H4 (cell line): ENCODE measurements around the gene BCL2A1. TPM values are rescaled to one million over a fixed set of nuclear protein-coding genes. Genes with fewer than 3 reads are reported as not detected.
"Not testable (repeated sequence)": the region's sequence is repeated elsewhere in the genome, so short reads cannot be mapped to it uniquely, and the experiment has no call there.

Experiments used
- DNase-seq: peaks from one replicate; pipeline ENCODE4 v3.0.0-alpha.2; 2015; ENCODE audit warnings: low spot score
- total RNA-seq: library from RNA; depleted of rRNA; stranded (reverse); fragments of >200 nt; shearing (Covaris generic); gene quantifications from 2 replicates; pipeline ENCODE4 v1.2.3, GENCODE V29; 2014; rRNA removed

BCL2A1 gene
- total RNA-seq = not detected in 2 replicates

DNA sequence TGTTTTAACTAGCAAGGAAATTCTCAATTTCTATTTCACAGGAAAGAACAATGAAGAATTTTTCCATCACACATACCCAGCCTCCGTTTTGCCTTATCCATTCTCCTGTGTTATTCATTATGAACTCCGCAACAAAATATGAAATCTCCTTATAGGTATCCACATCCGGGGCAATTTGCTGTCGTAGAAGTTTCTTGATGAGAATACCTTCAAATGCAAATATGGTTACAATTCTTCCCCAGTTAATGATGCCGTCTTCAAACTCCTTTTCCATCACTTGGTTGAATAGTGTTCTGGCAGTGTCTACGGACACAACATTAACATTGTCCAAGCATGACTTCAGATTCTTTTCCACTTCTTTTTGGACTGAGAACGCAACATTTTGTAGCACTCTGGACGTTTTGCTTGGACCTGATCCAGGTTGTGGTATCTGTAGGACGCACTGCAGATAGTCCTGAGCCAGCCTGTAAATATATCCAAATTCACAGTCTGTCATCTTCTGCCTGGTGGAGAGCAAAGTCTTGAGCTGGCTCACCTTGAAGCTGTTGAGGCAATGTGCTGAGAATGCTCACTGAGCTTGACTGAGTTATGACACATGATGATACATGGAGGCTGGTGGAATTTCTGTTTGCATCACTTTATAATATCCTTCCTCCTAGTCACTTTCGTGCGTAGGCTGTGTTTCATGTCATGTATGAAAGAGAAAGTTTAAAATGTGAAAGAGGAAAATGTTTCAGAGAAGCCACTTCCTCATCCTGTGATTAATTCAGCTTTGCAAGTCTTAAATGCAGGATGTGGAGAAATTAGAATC lies at the start of gene BCL2A1:
Gene BCL2A1, minus strand, starts transcription at position 573 of the 811 bp plus-strand sequence. Its CDS starts 77 bp downstream, at position 496.
- no peak for DNase-seq

DNA sequence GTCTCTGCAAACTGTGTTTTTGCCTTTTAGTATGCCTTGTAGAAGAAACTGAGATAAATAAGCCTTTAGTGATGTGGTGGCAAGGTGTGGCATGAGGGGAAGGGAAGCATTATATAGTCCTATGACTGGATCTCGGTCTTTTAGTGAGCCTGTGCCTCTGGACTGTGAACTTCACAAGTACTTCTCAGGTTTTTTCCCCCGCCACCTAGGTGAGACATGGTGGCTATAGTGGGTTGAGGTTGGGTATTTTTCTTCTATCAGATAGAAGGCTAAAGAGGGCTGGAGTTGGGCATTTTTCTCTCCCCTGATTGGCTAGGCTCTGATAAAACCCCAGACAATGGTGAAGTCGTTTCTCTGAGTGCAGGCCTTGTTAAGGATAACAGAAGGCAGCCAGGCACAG lies 49.7 kb upstream of the BCL2A1 start:
- no peak for DNase-seq

- DNase-seq = not testable (repeated sequence)
Observed at GRCh38 chr15:80020149-80020548, 49.2 kb upstream of the BCL2A1 start.

DNA sequence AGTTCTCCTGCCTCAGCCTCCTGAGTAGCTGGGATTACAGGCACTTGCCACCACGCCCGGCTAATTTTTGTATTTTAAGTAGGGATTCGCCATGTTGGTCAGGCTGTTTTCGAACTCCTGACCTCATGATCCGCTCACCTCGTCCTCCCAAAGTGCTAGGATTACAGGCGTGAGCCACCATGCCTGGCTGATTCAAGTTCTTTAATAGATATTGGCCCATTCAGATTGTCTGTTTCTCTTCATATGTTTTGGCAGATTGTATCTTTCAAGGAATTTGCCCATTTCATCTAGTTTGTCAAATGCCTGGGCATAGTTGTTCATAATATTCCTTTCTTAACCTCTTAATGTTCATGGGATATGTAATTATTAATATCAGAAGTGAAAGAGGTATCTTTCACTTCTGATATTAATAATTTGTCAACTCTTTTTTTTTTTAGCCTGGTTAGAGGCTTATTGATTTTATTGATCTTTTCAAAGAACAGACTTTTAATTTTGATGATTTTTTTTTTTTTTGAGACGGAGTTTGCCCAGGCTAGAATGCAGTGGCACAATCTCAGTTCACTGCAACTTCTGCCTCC lies 48.3 kb upstream of the BCL2A1 start:
- DNase-seq = no peak

DNA sequence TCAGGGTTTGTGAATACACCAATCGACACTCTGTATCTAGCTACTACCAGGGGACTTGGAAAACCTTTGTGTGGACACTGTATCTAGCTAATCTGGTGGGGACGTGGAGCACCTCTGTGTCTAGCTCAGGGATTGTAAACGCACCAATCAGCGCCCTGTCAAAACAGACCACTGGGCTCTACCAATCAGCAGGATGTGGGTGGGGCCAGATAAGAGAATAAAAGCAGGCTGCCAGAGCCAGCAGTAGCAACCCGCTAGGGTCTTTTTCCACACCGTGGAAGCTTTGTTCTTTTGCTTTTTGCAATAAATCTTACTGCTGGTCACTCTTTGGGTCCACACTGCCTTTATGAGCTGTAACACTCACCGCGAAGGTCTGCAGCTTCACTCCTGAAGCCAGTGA lies 46.1 kb upstream of the BCL2A1 start:
- DNase-seq = not testable (repeated sequence)

DNA sequence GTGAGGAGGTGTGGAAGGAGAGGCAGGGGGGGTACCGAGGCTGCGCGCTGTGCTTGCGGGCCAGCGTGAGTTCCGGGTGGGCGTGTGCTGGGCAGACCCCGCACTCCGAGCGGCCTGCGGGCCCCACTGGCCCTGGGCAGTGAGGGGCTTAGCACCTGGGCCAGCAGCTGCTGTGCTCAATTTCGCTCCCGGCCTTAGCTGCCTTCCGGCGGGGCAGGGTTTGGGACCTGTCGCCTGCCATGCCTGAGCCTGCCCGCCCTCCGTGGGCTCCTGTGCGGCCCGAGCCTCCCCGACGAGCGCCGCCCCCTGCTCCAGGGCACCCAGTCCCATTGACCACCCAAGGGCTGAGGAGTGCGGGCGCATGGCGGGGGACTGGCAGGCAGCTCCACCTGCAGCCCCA lies 45.5 kb upstream of the BCL2A1 start:
- not testable (repeated sequence) for DNase-seq

DNA sequence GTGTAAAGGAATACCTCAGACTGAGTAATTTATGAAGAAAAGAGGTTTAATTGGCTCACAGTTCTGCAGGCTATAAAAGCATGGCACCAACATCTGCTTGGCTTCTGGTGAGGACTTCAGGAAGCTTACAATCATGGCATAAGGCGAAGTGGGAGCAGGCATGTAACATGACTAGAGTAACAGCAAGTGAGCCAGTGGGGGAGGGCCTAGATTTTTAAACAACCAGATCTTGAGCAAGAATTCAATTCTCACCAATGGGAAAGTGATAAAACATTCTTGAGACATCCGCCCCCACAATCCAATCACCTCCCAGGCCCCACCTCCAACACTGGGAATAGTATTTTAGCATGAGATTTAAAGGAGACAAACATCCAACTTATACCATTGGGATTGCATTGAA lies 44.2 kb upstream of the BCL2A1 start:
- DNase-seq = no peak

- not testable (repeated sequence) for DNase-seq
Observed at GRCh38 chr15:80014186-80014585, 43.2 kb upstream of the BCL2A1 start.

DNA sequence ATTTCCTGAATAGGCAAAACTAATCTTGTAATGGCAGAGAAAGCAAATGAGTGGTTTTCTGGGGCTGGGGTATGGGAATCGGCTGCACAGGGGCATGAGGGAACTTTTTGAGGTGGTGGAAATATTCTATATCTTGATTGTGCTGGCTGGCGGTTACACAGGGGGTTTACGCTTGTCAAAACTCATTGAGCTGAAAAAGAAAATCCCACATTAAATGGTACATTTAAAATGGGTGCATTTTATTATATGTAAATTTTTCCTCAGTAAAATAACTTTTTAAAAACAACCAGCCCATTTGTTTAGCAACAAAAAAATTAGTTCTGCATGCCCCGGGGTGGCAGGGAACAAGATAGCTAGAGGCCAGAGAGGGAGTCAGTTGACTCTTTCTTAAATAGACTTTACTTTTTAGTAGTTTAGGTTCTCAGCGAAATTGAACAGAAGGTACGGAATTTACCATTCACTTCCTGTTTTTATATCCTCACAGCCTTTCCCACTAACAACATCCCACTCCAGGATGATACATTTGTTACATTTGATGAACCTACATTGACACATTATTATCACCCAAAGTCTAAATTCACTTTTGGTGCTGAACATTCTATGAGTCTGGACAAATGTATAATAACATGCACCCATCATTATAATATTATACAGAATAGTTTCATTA lies 41.2 kb upstream of the BCL2A1 start:
- no peak for DNase-seq

GRCh38 chr15:80011596-80011995 lies 40.6 kb upstream of the BCL2A1 start:
- DNase-seq = no peak

DNA sequence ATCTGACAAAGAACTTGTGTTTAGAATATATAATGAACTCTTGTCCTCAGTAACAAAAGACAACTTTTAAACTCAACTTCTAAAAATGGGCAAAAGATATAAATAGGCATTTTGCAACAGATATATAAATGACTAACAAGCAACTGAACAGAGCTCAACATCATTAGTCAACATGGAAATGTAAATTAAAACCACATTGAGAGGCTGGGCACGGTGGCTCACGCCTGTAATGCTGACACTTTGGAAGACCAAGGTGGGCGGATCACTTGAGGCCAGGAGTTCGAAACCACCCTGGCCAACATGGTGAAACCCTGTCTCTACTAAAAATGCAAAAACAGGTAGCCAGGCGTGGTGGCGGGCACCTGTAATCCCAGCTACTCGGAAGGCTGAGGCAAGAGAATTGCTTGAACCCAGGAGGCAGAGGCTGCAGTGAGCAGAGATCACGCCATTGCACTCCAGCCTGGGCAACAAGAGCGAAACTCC lies 40.1 kb upstream of the BCL2A1 start:
- DNase-seq = peak; percentile 66

- DNase-seq = peak; percentile 50
Observed at GRCh38 chr15:80010131-80010673, 39.2 kb upstream of the BCL2A1 start.

DNA sequence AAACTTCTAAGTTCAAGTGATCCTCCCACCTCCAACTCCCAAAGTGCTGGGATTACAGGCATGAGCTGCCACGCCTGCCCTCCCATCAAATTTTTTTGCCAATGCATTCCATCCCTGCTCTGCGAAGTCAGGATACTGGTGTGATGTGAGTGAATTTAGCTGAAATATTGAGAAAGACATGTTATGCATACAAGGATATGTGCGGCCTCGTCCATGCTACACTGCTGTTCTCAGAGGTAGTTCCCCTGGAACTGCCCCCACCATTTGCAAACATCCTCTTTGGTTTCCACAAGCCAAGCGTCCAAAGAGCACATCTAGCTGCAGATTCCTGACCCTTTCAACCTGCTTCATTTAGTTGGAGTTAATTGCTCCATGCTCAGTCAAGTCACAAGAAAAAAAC lies 36.5 kb upstream of the BCL2A1 start:
- no peak for DNase-seq

DNA sequence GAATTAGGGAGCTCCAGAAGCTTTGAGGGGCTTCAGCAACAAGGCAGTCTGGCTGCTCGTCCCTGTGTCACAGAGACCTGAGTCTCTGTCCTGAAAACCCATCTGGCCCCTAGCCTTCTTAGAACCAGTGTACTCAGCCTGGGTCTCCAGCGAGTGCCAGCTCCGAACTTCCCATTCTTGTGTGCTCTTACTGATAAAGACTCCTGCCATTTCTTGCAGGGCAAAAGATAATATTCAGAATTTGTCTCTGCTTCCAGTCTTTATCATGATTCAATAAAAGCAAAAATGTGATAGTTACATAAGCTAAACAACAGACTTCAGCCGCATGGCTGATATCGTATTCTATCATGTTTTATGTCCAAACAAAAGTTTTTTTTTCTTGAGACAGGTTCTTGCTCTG lies 36.0 kb upstream of the BCL2A1 start:
- no peak for DNase-seq

DNA sequence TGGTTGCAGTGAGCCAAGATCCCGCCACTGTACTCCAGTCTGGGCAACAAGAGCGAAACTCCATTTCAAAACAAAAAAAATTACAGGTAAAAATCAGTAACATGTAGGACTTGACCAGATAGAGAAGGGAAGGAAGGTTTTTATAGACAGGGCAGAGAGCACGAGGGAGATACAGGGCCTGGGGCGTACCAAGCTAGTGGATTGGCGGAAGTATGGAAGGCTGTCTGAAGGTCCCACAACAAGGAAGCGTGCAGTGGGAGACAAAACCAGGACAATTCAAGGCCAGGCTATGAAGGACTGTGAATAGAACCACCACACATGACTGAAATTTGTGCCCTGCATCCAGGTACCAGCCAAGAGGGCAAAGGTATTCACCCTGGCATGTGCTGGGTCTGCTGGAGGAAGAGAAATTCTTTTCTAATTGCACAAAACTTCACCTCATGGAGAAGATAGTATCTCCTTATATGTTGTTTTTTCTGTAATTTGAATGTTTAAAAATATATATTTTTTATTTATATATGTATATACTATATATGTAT lies 33.0 kb upstream of the BCL2A1 start:
- DNase-seq = no peak

DNA sequence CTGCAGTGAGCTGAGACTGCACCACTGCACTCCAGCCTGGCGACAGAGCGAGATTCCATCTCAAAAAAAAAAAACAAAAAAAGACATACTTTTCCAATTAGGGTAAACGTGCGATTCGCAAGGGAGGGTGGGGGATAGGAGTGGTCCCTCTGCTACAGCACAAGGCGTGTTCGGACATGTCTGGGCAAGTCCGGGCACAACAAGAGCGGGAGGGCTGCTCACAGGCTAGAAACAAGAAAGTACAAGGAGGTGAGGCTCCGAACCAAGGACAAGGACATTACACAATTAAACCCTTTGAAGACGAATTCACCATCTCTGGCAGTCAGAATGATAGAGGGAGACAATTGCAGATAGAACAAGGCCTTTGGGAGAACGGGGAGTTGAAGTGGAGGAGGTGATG lies 32.2 kb upstream of the BCL2A1 start:
- no peak for DNase-seq

GRCh38 chr15:80002267-80002666 lies 31.3 kb upstream of the BCL2A1 start:
- no peak for DNase-seq

- no peak for DNase-seq
Observed at GRCh38 chr15:79994615-79995014, 23.6 kb upstream of the BCL2A1 start.

DNA sequence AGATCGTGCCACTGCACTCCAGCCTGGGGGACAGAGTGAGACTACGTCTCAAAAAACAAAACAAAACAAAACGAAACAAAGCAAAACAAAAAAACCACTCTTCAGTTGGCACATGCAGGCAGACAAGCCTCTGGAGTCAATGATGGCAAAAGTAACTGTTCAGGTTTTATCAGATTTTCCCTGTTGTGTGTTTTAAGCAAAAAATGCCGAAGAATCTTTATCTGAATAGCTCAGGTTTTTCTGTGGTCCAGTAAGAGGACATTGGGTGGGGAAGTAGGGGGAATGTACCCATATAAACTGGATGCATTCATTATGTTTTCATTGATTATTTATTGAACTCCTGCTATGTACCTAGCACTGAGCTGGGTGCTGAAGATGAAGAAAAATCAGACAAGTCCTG lies 20.8 kb upstream of the BCL2A1 start:
- no peak for DNase-seq

GRCh38 chr15:79990997-79991334 lies 20.0 kb upstream of the BCL2A1 start:
- DNase-seq = no peak

DNA sequence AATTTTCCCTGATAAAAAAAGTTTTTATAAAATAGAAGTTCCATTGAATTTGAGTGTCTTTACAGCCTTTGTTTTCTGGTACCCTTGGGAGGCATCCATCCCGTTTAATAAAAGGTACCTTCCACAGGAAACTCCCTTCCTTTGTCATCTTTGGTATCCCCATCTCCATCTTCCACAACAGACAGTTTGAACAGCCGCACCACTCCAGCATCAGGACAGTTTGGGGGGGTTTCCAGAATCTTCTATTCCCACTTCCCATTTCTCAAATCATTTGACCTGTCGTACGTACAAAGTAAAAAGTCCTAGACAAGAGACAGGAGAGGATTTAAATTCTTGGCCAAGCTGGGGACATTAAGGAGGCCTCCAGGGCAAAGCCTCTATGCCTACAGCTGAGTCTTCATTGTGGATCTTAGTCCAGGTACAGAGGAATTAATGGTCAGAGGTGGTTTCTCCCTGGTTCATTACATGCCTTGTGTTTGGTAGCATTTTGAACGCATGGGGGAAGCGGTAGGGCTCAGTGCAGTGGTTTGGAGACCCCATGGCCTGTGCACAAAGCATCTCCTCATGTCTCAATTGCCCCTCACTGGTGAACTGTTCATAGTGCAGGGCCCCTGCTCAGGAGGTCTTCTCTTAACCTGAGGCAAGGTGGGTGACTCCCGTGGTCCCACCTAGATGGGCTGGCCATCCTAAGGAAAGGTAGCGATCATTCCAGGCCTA lies 19.4 kb upstream of the BCL2A1 start:
- no peak for DNase-seq

- no peak for DNase-seq
Observed at GRCh38 chr15:79989682-79990081, 18.7 kb upstream of the BCL2A1 start.
